GM18505 (cell line): ENCODE measurements around the gene KEAP1.

Experiments used
- ATAC-seq: cut with Tn5 transposase; IDR thresholded peaks from one replicate; pipeline ENCODE4 v1.9.1; 2021; ENCODE audit not compliant: unreplicated experiment
- POLR2A ChIP-seq: IDR thresholded peaks from 4 replicates; pipeline ENCODE4 v1.6.1; 2011; ENCODE audit warnings: borderline replicate concordance; ENCODE audit not compliant: insufficient read depth, insufficient read length; ENCODE audit errors: extremely low read depth

Gene KEAP1

DNA sequence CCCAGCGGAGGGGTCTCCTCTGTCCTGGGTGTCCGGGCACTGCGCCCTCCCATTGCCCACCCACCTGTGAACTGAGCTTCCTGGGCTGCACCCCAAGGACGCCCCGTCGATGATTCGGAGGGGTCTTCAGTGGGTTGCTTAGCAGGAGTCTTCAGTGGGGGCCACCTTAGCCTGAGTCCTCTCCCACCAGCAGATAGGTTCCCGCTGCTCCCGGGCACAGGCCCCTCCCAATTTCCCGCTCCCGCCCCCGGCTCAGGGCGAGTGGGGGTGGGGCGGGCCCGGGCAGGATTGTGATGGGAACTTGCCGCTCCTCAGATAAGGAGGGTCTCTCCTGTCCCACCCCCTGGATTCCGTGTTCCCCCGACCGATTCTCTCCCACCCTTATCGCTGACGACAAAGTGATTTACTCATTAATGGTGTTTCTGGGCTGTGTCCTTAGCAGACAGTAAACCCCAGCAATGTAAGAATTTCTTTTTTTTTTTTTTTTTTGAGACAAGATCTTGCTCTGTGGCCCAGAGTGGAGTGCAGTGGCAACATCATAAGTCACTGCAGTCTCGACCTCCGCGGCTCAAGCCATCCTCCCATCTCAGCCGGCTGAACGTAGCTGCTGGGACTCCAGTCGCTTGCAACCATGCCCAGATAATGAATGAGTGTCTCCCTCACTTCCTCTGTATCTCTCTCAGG lies 14.7 kb upstream of the KEAP1 start:
- TF ChIP-seq POLR2A = no peak
- no peak for ATAC-seq

DNA sequence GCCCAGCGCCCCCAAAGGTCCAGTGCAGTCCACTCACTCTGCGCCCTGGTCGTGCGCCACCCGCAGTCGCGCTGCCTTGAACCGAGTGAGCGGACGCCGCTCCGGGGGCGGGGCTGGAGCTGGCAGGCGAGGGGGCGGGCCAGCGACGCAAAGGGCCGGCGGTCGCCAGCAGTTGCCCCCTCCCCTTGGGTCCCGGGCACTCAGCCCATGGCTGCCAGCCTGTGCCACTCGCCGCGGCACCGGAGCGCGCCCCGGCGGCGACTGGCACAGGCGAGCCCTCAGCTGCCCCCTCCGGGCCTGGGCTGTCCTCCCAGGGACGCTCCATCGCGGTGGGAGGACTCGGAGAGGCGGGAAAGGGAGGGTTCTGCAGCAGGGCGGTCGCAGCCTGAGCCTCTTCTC lies 14.2 kb upstream of the KEAP1 start, which contains the start of gene S1PR5:
Gene S1PR5, minus strand, starts transcription at position 87 of the 399 bp plus-strand sequence. CDS start 2,436 bp downstream, outside the sequence.
- ATAC-seq = no peak

DNA sequence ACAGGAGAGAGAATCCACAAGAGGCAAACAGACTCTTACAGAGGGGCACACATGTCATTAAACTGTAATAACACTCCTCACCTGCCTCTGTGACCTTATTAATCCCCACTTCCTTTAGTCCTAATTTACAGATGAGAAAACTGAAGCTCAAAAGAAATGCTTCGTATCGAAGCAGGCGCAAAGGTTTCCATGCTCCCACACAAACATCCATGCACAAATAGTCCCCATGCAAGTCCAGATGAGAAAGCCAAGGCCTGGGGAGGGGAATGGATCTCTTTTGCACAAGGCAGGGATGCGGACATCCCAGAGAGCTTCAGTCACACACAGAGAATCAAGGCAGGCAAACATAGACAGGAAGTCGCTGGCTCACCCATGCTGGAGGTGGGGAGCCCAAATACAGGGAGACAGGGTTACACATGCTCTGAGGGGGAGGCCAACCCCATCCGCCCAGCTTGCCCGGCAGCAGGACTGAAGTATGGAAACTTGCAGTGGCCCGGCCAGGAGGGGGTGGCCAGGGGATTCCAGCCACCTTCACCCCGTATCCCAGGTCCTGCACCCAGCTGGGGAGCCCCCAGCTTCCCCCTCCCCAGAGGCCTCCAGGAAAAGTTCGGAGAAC lies 13.6 kb upstream of the KEAP1 start:
- ATAC-seq = no peak
- no peak for TF ChIP-seq POLR2A

More for the DNA sequence above, 14.2 kb upstream of the KEAP1 start, which contains the start of gene S1PR5:
- TF ChIP-seq POLR2A = no peak

DNA sequence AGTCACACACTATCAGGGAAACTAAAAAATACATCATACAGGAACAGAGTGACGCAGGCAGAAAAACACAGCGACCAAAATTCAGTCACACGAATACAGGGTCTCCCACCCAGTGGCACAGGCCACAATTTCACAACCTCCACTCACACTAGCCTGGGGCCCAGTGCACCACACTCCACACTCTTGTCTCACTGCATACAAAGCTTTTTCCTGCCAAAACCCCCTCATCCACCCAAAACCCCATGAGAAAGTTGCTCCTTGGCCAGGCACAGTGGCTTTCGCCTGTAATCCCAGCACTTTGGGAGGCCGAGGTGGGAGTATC lies 12.9 kb upstream of the KEAP1 start:
- no peak for ATAC-seq
- no peak for TF ChIP-seq POLR2A

DNA sequence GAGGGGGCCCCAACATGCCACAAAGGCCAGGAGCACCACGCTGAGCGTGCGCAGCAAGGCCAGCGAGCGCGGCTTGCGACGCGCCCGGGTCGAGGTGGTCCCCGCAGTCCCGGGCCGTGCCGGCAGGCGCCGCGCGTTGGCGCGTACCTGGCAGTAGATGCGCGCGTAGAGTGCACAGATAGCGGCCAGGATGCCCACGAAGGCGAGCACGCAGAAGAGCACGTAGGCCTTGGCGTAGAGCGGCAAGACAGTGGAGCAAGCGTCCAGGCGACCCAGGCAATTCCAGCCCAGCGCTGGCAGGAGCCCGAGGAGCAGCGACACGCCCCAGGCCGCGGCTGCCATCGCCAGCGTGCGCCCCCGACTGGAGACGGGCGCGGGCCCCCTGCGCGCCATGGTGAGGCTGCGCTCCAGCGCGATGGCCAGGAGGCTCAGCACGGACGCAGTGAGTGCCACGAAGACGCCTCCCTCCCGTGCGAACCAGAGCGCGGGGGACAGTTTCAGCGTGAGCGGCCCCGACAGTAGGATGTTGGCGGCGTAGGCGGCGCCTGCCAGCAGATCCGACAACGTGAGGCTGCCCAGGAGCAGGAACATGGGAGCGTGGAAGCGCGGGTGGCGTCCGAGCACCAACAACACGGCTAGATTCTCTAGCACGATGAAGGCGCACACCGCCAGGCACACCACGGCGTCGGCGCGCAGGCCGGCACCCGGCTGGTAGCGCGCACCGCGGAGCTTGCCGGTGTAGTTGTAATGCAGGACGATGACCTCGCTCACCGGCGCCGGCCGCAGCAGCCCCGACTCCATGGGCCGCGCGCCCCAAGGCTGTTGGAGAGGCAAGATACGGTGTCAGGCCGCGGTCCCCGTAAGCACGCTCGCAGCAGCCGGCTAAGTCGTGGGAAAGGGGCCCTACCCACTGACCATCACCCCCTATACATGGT lies 11.3 kb upstream of the KEAP1 start:
- no peak for TF ChIP-seq POLR2A
- no peak for ATAC-seq

DNA sequence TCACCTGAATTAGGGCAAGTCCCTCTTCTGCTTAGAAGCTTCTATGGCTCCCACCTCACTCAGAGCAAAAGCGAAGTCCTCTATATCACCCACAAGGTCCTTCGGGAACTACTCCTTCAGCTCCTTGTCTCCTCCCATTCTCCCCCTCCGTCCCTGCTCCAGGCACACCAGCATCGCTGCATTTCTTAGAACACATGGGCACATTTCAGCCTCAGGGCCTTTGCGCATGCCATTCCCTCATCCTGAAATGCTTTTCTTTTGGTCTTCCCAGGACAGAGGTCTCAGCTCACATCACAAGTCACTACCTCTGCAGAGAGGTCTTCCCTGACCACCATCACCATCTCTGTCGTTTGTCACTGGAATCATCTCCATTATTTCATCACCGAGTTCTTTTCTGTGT lies 10.1 kb upstream of the KEAP1 start:
- TF ChIP-seq POLR2A = no peak
- ATAC-seq = no peak

DNA sequence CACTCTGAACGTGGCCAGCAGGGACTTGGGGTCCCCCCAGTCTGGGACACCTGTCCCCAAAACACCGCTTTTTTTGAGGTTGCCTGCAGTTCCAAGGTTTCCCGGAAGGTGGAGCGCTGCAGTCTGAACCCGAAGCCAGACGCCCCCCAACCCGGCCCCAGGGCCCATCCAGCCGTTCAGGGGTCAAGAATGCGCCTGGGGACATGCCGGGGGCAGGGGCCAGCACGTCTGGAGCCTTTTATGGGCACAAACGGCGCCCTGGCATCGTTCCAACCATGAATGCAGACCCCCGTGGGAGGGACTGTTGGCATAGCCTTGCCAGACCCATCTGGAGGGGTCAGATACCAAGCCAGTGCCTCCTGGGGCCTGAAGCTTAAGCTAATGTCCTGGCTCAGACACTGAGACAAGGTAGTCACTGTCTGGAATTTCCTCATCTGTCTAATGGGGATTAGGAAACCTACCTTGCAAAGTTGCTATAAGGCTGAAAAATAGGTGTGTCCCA lies 7.2 kb upstream of the KEAP1 start:
- no peak for TF ChIP-seq POLR2A
- ATAC-seq = no peak

DNA sequence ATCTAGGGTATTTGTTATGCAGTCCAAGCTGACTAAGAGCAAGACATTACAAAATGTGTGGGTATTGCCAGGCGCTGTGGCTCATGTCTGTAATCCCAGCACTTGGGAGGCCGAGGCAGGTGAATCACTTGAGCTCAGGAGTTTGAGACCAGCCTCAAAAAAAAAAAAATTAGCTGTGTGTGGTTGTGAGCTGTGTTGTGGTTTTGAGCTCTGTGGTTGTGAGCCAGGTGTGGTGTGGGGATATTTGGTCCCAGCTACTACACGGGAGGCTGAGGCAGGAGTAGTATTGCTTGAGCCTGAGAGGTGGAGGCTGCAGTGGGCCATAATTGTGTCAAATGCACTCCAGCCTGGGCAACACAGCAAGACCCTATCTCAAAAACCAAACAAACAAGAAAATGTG lies 5.6 kb upstream of the KEAP1 start:
- TF ChIP-seq POLR2A = no peak
- ATAC-seq = no peak

DNA sequence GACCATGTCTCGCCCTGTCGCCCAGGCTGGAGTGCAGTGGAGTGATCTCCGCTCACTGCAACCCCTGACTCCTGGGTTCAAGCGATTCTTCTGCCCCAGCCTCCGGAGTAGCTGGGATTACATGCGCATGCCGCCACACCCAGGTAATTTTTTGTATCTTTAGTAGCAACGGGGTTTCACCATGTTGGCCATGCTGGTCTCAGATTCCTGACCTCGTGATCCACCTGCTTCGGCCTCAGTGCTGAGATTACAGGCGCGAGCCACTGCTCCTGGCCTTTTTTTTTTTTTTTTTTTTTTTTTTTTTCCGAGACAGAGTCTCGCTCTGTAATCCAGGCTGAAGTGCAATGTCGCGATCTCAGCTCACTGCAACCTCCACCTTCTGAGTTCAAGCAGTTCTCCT lies 4.9 kb upstream of the KEAP1 start:
- TF ChIP-seq POLR2A = no peak
- no peak for ATAC-seq

DNA sequence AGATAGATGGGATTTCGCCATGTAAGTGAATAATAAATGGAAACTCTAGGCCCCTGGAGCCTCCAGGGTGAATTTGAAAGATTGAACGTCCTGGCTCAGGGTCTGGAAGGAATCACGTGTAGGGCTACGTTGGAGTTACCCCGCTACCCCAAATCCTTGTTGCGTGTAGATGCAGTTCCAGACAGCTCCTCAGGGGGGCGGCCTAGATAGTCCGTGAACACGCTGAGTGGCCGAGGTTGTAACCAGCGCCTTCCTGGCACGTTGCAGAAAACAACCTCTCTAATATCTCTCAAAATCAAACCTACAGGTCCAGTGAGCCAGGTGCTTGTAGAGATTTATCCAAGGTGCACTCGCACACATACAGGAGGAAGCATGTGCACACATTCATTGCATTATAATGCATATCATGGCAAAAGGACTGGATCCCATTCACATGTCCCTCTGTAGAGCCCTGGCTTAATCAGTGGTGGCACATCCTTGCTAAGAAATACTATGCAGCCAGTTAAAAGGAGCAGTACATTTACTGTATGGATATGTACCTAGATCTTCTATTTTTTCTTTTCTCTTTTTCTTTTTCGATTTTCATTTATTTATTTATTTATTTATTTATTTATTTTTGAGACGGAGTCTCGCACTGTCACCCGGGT lies 2.5 kb upstream of the KEAP1 start:
- no peak for TF ChIP-seq POLR2A
- no peak for ATAC-seq

DNA sequence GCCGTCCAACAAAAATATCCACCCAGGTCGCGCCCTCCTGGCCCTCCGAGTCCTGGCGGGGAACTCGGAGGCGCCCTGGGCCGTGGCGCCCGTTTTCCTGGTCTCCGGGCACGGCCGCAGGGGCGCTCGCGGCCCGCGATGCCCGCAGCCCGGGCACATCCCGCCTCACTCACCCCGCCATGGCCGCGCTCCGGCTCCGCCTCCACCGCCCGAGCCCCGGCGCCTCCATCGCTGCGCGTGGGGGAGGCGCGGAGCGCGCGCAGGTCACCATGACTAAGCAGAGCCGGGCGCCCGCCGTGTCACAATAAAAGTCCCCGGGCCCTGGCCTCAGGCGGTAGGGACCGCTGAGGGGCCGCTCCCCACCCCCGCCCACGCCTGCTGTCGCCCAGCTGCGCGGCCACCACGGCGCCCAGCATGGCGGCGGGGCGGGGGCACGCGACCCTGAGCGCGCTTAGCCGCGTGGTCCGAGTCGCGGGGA lies 593 bp downstream of the KEAP1 start:
- peak; percentile 96 for TF ChIP-seq POLR2A
- peak; percentile 89 for ATAC-seq

DNA sequence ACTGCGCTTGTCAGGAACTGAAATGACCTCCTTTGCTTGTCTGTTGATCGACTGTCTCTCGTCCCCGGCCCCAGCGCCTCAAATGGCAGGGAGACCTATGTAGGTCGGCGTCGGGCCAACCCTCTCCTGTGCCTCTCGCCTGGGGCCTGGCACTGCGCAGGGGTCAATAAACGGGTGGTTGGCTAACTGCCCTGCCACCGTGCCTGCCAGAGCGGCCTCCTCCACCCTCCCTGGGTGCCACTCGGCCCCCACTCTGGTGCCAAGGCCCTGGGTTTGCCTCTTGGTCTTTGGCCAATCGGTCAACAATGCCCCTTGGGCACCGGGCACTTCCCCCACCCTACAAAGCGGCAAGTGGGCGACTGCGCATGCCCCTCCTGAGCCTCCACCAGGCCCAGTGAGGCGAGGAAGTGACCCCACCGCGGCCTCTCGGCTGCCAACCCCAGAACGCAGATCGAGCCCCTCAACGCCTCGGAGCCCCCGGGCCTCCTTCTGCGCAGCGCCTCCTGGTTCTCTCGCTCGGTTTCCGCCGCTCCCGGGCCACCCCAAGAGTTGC lies 1.1 kb downstream of the KEAP1 start:
- ATAC-seq = peak; percentile 27
- no peak for TF ChIP-seq POLR2A

DNA sequence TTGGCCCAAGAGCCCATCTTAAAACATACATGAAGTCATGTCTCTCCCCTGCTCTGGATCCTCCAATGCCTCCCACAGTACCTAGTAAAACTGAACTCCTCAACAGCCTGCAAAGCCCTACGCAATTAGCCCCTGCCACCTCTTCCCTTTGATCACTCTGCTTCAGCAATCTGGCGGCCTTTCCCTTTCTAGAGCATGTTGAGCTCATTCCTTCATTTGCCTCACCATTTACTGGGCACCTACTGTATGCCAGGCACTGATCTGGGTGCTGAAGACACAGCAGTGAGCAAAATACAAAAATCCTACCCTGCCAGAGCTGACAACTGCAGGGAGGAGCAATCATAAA lies 2.9 kb downstream of the KEAP1 start:
- ATAC-seq = no peak
- no peak for TF ChIP-seq POLR2A
